ENCODE data around the gene OR10J5.

DNA sequence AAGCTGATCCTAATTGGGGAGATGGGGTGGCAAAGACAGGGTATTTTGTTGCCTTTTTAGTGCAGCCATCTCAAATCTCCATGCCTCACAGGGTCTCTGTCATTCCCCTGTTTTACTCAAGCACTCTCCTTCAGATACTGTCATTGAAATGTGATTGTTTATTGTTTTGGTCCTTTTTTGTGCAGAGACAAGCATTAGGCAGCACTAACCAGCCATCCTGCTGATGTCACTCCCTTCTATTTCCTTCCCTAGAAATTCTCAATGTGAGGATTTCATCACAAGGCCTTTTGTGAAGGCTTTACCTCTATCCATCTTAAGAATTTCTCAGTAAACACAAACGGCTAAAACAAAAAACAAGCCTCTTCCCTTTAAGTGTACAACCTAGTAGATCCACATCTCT lies 34.7 kb downstream of the OR10J5 start:
- TF ChIP-seq POLR2A (IDR thresholded peaks at IDR 0.05), result no peak
- TF ChIP-seq, protein P1, sequence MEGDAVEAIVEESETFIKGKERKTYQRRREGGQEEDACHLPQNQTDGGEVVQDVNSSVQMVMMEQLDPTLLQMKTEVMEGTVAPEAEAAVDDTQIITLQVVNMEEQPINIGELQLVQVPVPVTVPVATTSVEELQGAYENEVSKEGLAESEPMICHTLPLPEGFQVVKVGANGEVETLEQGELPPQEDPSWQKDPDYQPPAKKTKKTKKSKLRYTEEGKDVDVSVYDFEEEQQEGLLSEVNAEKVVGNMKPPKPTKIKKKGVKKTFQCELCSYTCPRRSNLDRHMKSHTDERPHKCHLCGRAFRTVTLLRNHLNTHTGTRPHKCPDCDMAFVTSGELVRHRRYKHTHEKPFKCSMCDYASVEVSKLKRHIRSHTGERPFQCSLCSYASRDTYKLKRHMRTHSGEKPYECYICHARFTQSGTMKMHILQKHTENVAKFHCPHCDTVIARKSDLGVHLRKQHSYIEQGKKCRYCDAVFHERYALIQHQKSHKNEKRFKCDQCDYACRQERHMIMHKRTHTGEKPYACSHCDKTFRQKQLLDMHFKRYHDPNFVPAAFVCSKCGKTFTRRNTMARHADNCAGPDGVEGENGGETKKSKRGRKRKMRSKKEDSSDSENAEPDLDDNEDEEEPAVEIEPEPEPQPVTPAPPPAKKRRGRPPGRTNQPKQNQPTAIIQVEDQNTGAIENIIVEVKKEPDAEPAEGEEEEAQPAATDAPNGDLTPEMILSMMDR (IDR thresholded peaks at IDR 0.05), result no peak
